ENCODE data around the gene TRAPPC8. TPM values are rescaled to one million over a fixed set of nuclear protein-coding genes. Genes with fewer than 3 reads are reported as not detected.

The TRAPPC8 gene
- total and polyA plus RNA-seq, 3 donors from 2014 or later = 59.0 to 85.0 (median 80.0) TPM

GRCh38 chr18:31863103-31863502 is 79.8 kb downstream of the TRAPPC8 start:
- Histone ChIP-seq H3K4me3 (no peak overlapping the region), H3K9me3 (no peaks in the 10 kb centered on the region), H3K4me1 (no peaks in the 10 kb centered on the region), H3K27me3 (no peaks in the 10 kb centered on the region), H3K36me3 (ENCODE audit: low read depth, missing control alignments) (no peaks in the 10 kb centered on the region), H3K27ac (no peak overlapping the region)
- intact Hi-C loops (cut with DNase I; ENCODE audit: low total_unique reads) = no loop called here
- 92 to 96% methylated on average over 1 of the region's 1 CpG for WGBS, 2 donors
- TF ChIP-seq CTCF (IDR thresholded peaks at IDR 0.05) (no peak), POLR2A (IDR thresholded peaks at IDR 0.05) (no peak)
- DNase-seq = no peak

GRCh38 chr18:31860488-31860887 is 82.4 kb downstream of the TRAPPC8 start:
- no peak for DNase-seq
- Histone ChIP-seq H3K4me3 (no peak overlapping the region), H3K4me1 (no peaks in the 10 kb centered on the region), H3K27ac (no peak overlapping the region), H3K9me3 (no peaks in the 10 kb centered on the region), H3K36me3 (ENCODE audit: low read depth, missing control alignments) (no peaks in the 10 kb centered on the region), H3K27me3 (no peaks in the 10 kb centered on the region)
- intact Hi-C loops (cut with DNase I; ENCODE audit: low total_unique reads) = no loop called here
- TF ChIP-seq CTCF (IDR thresholded peaks at IDR 0.05) = no peak
- TF ChIP-seq POLR2A (IDR thresholded peaks at IDR 0.05) = no peak

- Histone ChIP-seq H3K27ac (no peak overlapping the region), H3K4me3 (no peak overlapping the region), H3K9me3 (no peaks in the 10 kb centered on the region), H3K27me3 (no peaks in the 10 kb centered on the region), H3K4me1 (no peaks in the 10 kb centered on the region), H3K36me3 (ENCODE audit: low read depth, missing control alignments) (no peaks in the 10 kb centered on the region)
- DNase-seq = no peak
- intact Hi-C loops (cut with DNase I; ENCODE audit: low total_unique reads) = no loop called here
- no peak for TF ChIP-seq POLR2A (IDR thresholded peaks at IDR 0.05)
- WGBS, 2 donors = 81 to 88% methylated on average over 6 of the region's 6 CpGs
Observed at GRCh38 chr18:31857526-31858106, 85.3 kb downstream of the TRAPPC8 start.

GRCh38 chr18:31850844-31851243 is 92.1 kb downstream of the TRAPPC8 start:
- no peak for TF ChIP-seq POLR2A (IDR thresholded peaks at IDR 0.05)
- Histone ChIP-seq H3K9me3 (no peaks in the 10 kb centered on the region), H3K36me3 (ENCODE audit: low read depth, missing control alignments) (no peaks in the 10 kb centered on the region), H3K4me1 (no peaks in the 10 kb centered on the region), H3K27me3 (no peaks in the 10 kb centered on the region), H3K27ac (no peak overlapping the region), H3K4me3 (no peak overlapping the region)
- intact Hi-C loops (cut with DNase I; ENCODE audit: low total_unique reads) = no loop called here
- no peak for DNase-seq
- 55 to 61% methylated on average over 1 of the region's 1 CpG for WGBS, 2 donors

GRCh38 chr18:31840499-31840898 is 102.4 kb downstream of the TRAPPC8 start:
- no peaks in the 10 kb centered on the region for H3K36me3 ChIP-seq (ENCODE audit: low read depth, missing control alignments)
- 97 to 98% methylated on average over 2 of the region's 2 CpGs for WGBS, 2 donors
- H3K4me3 ChIP-seq = no peak overlapping the region
- no peaks in the 10 kb centered on the region for H3K4me1 ChIP-seq
- no peaks in the 10 kb centered on the region for H3K9me3 ChIP-seq
- H3K27me3 ChIP-seq = no peaks in the 10 kb centered on the region
- H3K27ac ChIP-seq = no peak overlapping the region
- DNase-seq = no peak
- intact Hi-C loops (cut with DNase I; ENCODE audit: low total_unique reads) = no loop called here
- no peak for TF ChIP-seq CTCF (IDR thresholded peaks at IDR 0.05)
- no peak for TF ChIP-seq POLR2A (IDR thresholded peaks at IDR 0.05)

GRCh38 chr18:31837879-31838278 is 105.0 kb downstream of the TRAPPC8 start:
- TF ChIP-seq POLR2A (IDR thresholded peaks at IDR 0.05) (no peak), CTCF (IDR thresholded peaks at IDR 0.05) (no peak)
- Histone ChIP-seq H3K4me1 (no peaks in the 10 kb centered on the region), H3K27ac (no peak overlapping the region), H3K27me3 (no peaks in the 10 kb centered on the region), H3K36me3 (ENCODE audit: low read depth, missing control alignments) (no peaks in the 10 kb centered on the region), H3K4me3 (no peak overlapping the region), H3K9me3 (no peaks in the 10 kb centered on the region)
- no peak for DNase-seq
- 94 to 98% methylated on average over 3 of the region's 3 CpGs for WGBS, 2 donors
- intact Hi-C loops (cut with DNase I; ENCODE audit: low total_unique reads) = no loop called here
